HS-5 (cell line): Measurements from ENCODE around the gene SHISAL1.

Experiments
- DNase-seq: peaks from one replicate; pipeline ENCODE4 v3.0.0-alpha.2; 2012; ENCODE audit warnings: low read depth

SHISAL1 gene

GRCh38 chr22:44209343-44209742 is 103.4 kb downstream of the SHISAL1 start:
- no peak for DNase-seq

GRCh38 chr22:44207981-44208317 is 104.8 kb downstream of the SHISAL1 start:
- DNase-seq, result no peak

- DNase-seq, result no peak
Observed at GRCh38 chr22:44207173-44207980, 105.4 kb downstream of the SHISAL1 start.

GRCh38 chr22:44206696-44207095 is 106.1 kb downstream of the SHISAL1 start:
- no peak for DNase-seq

GRCh38 chr22:44206330-44206645 is 106.5 kb downstream of the SHISAL1 start:
- no peak for DNase-seq

GRCh38 chr22:44205516-44206329 is 107.0 kb downstream of the SHISAL1 start:
- no peak for DNase-seq

- DNase-seq, result no peak
Observed at GRCh38 chr22:44204739-44205515, 107.8 kb downstream of the SHISAL1 start.

GRCh38 chr22:44203203-44203602 is 109.5 kb downstream of the SHISAL1 start:
- DNase-seq, result no peak

GRCh38 chr22:44202261-44202789 is 110.4 kb downstream of the SHISAL1 start:
- DNase-seq, result peak; percentile 29

GRCh38 chr22:44201665-44202064 is 111.1 kb downstream of the SHISAL1 start:
- no peak for DNase-seq

- DNase-seq, result no peak
Observed at GRCh38 chr22:44200855-44201550, 111.7 kb downstream of the SHISAL1 start.

GRCh38 chr22:44200451-44200850 is 112.3 kb downstream of the SHISAL1 start:
- DNase-seq, result no peak

GRCh38 chr22:44199866-44200265 is 112.9 kb downstream of the SHISAL1 start:
- no peak for DNase-seq

- no peak for DNase-seq
Observed at GRCh38 chr22:44199164-44199563, 113.6 kb downstream of the SHISAL1 start.

GRCh38 chr22:44197271-44197670 is 115.5 kb downstream of the SHISAL1 start:
- no peak for DNase-seq

- DNase-seq, result no peak
Observed at GRCh38 chr22:44196731-44197131, 116.0 kb downstream of the SHISAL1 start.

GRCh38 chr22:44196241-44196640 is 116.5 kb downstream of the SHISAL1 start:
- no peak for DNase-seq

GRCh38 chr22:44195189-44195871 is 117.4 kb downstream of the SHISAL1 start:
- DNase-seq, result no peak

GRCh38 chr22:44194569-44194968 is 118.2 kb downstream of the SHISAL1 start:
- no peak for DNase-seq
